Vagina (tissue), 2 donors: ENCODE data around the gene EVC2. TPM values are rescaled to one million over a fixed set of nuclear protein-coding genes. Genes with fewer than 3 reads are reported as not detected.
A peak's percentile ranks its signal among the peaks of the same experiment; 100 is the strongest.

Experiments used
- DNase-seq, 2 donors: peaks; one replicate each; pipeline ENCODE4 v3.0.0-alpha.2; 2017; ENCODE audit errors: extremely low spot score in 2 of 2
- H3K27ac ChIP-seq: fragments of 200-600 bp; sonication (generic); one replicate; pipeline ENCODE4 v1.5.1; 2019
- H3K27me3 ChIP-seq: fragments of 200-600 bp; sonication (generic); one replicate; pipeline ENCODE4 v1.5.1; 2019
- H3K36me3 ChIP-seq, 2 donors: fragments of 200-600 bp; sonication (generic); one replicate each; pipeline ENCODE4 v1.5.1; 2017 to 2019
- H3K4me1 ChIP-seq: fragments of 200-600 bp; sonication (generic); one replicate; pipeline ENCODE4 v1.5.1; 2019
- H3K4me3 ChIP-seq, 2 donors: fragments of 200-600 bp; sonication (generic); 1 replicate in 1 of 2; 2 replicates in 1 of 2; pipeline ENCODE4 v1.5.1; 2016 to 2019
- H3K9me3 ChIP-seq: fragments of 200-600 bp; sonication (generic); one replicate; pipeline ENCODE4 v1.5.1; 2019
- CTCF ChIP-seq, 3 experiments: fragments of 450-650 bp in 2 of 3; fragments of 200-600 bp in 1 of 3; sonication (generic) in 1 of 3; IDR thresholded peaks; one replicate each; pipeline ENCODE4 v1.5.1; 2017 to 2019; ENCODE audit warnings: antibody characterized with exemption in 3 of 3, mild to moderate bottlenecking in 2 of 3, moderate library complexity in 2 of 3
- POLR2A ChIP-seq, 2 donors: fragments of 450-650 bp; IDR thresholded peaks; one replicate each; pipeline ENCODE4 v1.6.1; 2017; ENCODE audit warnings: antibody characterized with exemption in 2 of 2, mild to moderate bottlenecking in 2 of 2, moderate library complexity in 2 of 2
- POLR2AphosphoS5 ChIP-seq, 2 donors: sonication (generic); formaldehyde crosslinking; IDR thresholded peaks; one replicate each; pipeline ENCODE4 v1.9.0; 2017; ENCODE audit warnings: antibody characterized with exemption in 2 of 2, mild to moderate bottlenecking in 2 of 2, low read depth in 1 of 2; ENCODE audit not compliant: insufficient read depth in 1 of 2
- intact Hi-C: fragments of 100-400 bp; cut with DNase I; formaldehyde crosslinking; loops from one replicate; pipeline ENCODE4 v1.15.1; 2023
- total RNA-seq: library from RNA; depleted of rRNA; stranded (reverse); fragments of >200 nt; gene quantifications from one replicate; pipeline ENCODE4 v1.2.3, GENCODE V29; 2016

The EVC2 gene
- total RNA-seq: 23.8 TPM

- Histone ChIP-seq H3K4me1 (peaks cover 56% of the 10 kb centered on the region), H3K27me3 (no peaks in the 10 kb centered on the region), H3K27ac (peak within 1 kb of the TSS; percentile 90), H3K9me3 (no peaks in the 10 kb centered on the region), H3K36me3 (no peaks in the 10 kb centered on the region), H3K4me3 (peak within 1 kb of the TSS; percentile 61 to 89)
- no peak for DNase-seq
- TF ChIP-seq POLR2AphosphoS5 (IDR thresholded peaks at IDR 0.05; ENCODE audit: insufficient read depth in 1 of 2, low read depth in 1 of 2) (peak in 1 of 2 donors; percentile 81), CTCF (IDR thresholded peaks at IDR 0.05) (no peak), POLR2A (IDR thresholded peaks at IDR 0.05) (peak in 1 of 2 donors; percentile 16)
- intact Hi-C loops: no loop called here
These were observed at the start of gene EVC2 for GRCh38 chr4:5708449-5709206. TSS of gene EVC2 (minus strand) at chr4:5708559. CDS start at chr4:5708513, 46 bp downstream.

GRCh38 chr4:5757954-5758353, 49.6 kb upstream of the EVC2 start:
- intact Hi-C loops: no loop called here
- peaks cover 0 to 42% of the 10 kb centered on the region in 2 donors for H3K36me3 ChIP-seq
- peaks cover 5% of the 10 kb centered on the region for H3K4me1 ChIP-seq

GRCh38 chr4:5757536-5757935, 49.2 kb upstream of the EVC2 start:
- Histone ChIP-seq H3K4me3 (no peak overlapping the region), H3K27me3 (no peaks in the 10 kb centered on the region), H3K36me3 (peaks cover 0 to 46% of the 10 kb centered on the region in 2 donors), H3K27ac (no peak overlapping the region), H3K4me1 (peaks cover 5% of the 10 kb centered on the region), H3K9me3 (no peaks in the 10 kb centered on the region)
- DNase-seq: no peak
- intact Hi-C loops: no loop called here
- TF ChIP-seq POLR2AphosphoS5 (IDR thresholded peaks at IDR 0.05; ENCODE audit: insufficient read depth in 1 of 2, low read depth in 1 of 2) (no peak), CTCF (IDR thresholded peaks at IDR 0.05) (no peak), POLR2A (IDR thresholded peaks at IDR 0.05) (no peak)

More at GRCh38 chr4:5757954-5758353, 49.6 kb upstream of the EVC2 start:
- Histone ChIP-seq H3K9me3 (no peaks in the 10 kb centered on the region), H3K27ac (peak overlapping the region; percentile 31), H3K27me3 (no peaks in the 10 kb centered on the region), H3K4me3 (no peak overlapping the region)
- TF ChIP-seq POLR2A (IDR thresholded peaks at IDR 0.05) (no peak), POLR2AphosphoS5 (IDR thresholded peaks at IDR 0.05; ENCODE audit: insufficient read depth in 1 of 2, low read depth in 1 of 2) (no peak), CTCF (IDR thresholded peaks at IDR 0.05) (no peak)
- no peak for DNase-seq

- no peaks in the 10 kb centered on the region for H3K27me3 ChIP-seq
- peaks cover 0 to 46% of the 10 kb centered on the region in 2 donors for H3K36me3 ChIP-seq
- H3K27ac ChIP-seq: no peak overlapping the region
- DNase-seq: no peak
- no peak overlapping the region for H3K4me3 ChIP-seq
- peaks cover 5% of the 10 kb centered on the region for H3K4me1 ChIP-seq
- intact Hi-C loops: no loop called here
- H3K9me3 ChIP-seq: no peaks in the 10 kb centered on the region
- no peak for TF ChIP-seq CTCF (IDR thresholded peaks at IDR 0.05)
- no peak for TF ChIP-seq POLR2AphosphoS5 (IDR thresholded peaks at IDR 0.05; ENCODE audit: insufficient read depth in 1 of 2, low read depth in 1 of 2)
- no peak for TF ChIP-seq POLR2A (IDR thresholded peaks at IDR 0.05)
These were observed 48.7 kb upstream of the EVC2 start for GRCh38 chr4:5757091-5757490.

GRCh38 chr4:5756271-5756670, 47.9 kb upstream of the EVC2 start:
- H3K27ac ChIP-seq: no peak overlapping the region
- peaks cover 5% of the 10 kb centered on the region for H3K4me1 ChIP-seq
- DNase-seq: no peak
- TF ChIP-seq CTCF (IDR thresholded peaks at IDR 0.05) (no peak), POLR2A (IDR thresholded peaks at IDR 0.05) (no peak), POLR2AphosphoS5 (IDR thresholded peaks at IDR 0.05; ENCODE audit: insufficient read depth in 1 of 2, low read depth in 1 of 2) (no peak)
- no peaks in the 10 kb centered on the region for H3K9me3 ChIP-seq
- H3K27me3 ChIP-seq: no peaks in the 10 kb centered on the region
- H3K36me3 ChIP-seq: peaks cover 0 to 46% of the 10 kb centered on the region in 2 donors
- intact Hi-C loops: no loop called here
- H3K4me3 ChIP-seq: no peak overlapping the region
